OCI-M2 (cell line): ENCODE results near the gene HIVEP3.

Source experiments
- DNase-seq: peaks from one replicate; lab custom pipeline; 2025; ENCODE audit not compliant: unreplicated experiment; lab: John Stamatoyannopoulos, UW

HIVEP3 gene

GRCh38 chr1:41657679-41658295 lies 260.9 kb downstream of the HIVEP3 start:
- no peak for DNase-seq

GRCh38 chr1:41656825-41657500 lies 261.8 kb downstream of the HIVEP3 start:
- DNase-seq: no peak

GRCh38 chr1:41656068-41656467 lies 262.7 kb downstream of the HIVEP3 start:
- no peak for DNase-seq

- DNase-seq: no peak
These were observed 263.1 kb downstream of the HIVEP3 start for GRCh38 chr1:41655632-41656031.

GRCh38 chr1:41653574-41653973 lies 265.1 kb downstream of the HIVEP3 start:
- DNase-seq: no peak

- DNase-seq: no peak
These were observed 266.1 kb downstream of the HIVEP3 start for GRCh38 chr1:41652384-41653265.

- no peak for DNase-seq
These were observed 268.5 kb downstream of the HIVEP3 start for GRCh38 chr1:41650028-41650880.

GRCh38 chr1:41649396-41650027 lies 269.2 kb downstream of the HIVEP3 start:
- no peak for DNase-seq

- no peak for DNase-seq
These were observed 269.9 kb downstream of the HIVEP3 start for GRCh38 chr1:41648844-41649243.

GRCh38 chr1:41648230-41648629 lies 270.5 kb downstream of the HIVEP3 start:
- no peak for DNase-seq

GRCh38 chr1:41647221-41648135 lies 271.2 kb downstream of the HIVEP3 start:
- DNase-seq: no peak

- DNase-seq: no peak
These were observed 272.5 kb downstream of the HIVEP3 start for GRCh38 chr1:41646186-41646585.

- no peak for DNase-seq
These were observed 273.7 kb downstream of the HIVEP3 start for GRCh38 chr1:41645062-41645461.

GRCh38 chr1:41642922-41643821 lies 275.6 kb downstream of the HIVEP3 start:
- DNase-seq: no peak

GRCh38 chr1:41641941-41642527 lies 276.7 kb downstream of the HIVEP3 start:
- DNase-seq: no peak

GRCh38 chr1:41641475-41641814 lies 277.3 kb downstream of the HIVEP3 start:
- DNase-seq: no peak

GRCh38 chr1:41640756-41641474 lies 277.8 kb downstream of the HIVEP3 start:
- DNase-seq: no peak
